Measurements from ENCODE around the gene SYK. TPM values are rescaled to one million over a fixed set of nuclear protein-coding genes. Genes with fewer than 3 reads are reported as not detected.

Gene SYK
- total RNA-seq, 2 donors from 2014 or later = 2.5 to 6.0 TPM

- H3K4me3 ChIP-seq (ENCODE audit: low read length) = no peak overlapping the region
- no peak for DNase-seq
- no peaks in the 10 kb centered on the region for H3K36me3 ChIP-seq (ENCODE audit: control insufficient read depth, insufficient read depth, low read length)
- H3K4me1 Mint-ChIP-seq = peaks cover 16% of the 10 kb centered on the region
- no peaks in the 10 kb centered on the region for H3K9me3 Mint-ChIP-seq
- no peak overlapping the region for H3K4me3 Mint-ChIP-seq
- TF ChIP-seq CTCF (conservative IDR thresholded peaks at IDR 0.05) = no peak
- H3K9ac ChIP-seq (ENCODE audit: extremely low read depth, low read length, poor library complexity, severe bottlenecking) = no peak overlapping the region
- 79% methylated on average over 1 of the region's 2 CpGs; no CpG with 5 or more reads in 1 of the 2 experiments for whole genome bisulfite sequencing, 2 experiments (ENCODE audit: insufficient coverage in 1 of 2, insufficient read length in 1 of 2)
- peaks cover 14% of the 10 kb centered on the region for H3K27me3 Mint-ChIP-seq (ENCODE audit: insufficient read depth)
- H3K4me1 ChIP-seq (ENCODE audit: control insufficient read depth, insufficient read depth, low read length) = peaks cover 4% of the 10 kb centered on the region
- no peaks in the 10 kb centered on the region for H3K36me3 Mint-ChIP-seq (ENCODE audit: low read depth)
- no peak overlapping the region for H3K27ac ChIP-seq (ENCODE audit: low read depth, low read length)
- peaks cover 11% of the 10 kb centered on the region for H3K9me3 ChIP-seq (ENCODE audit: control insufficient read depth, low read length)
- no peaks in the 10 kb centered on the region for H3K27me3 ChIP-seq (ENCODE audit: control insufficient read depth, insufficient read depth, low read length, poor library complexity, severe bottlenecking)
- no peak overlapping the region for H3K27ac Mint-ChIP-seq
Measured at GRCh38 chr9:90946982-90947381, 145.4 kb downstream of the SYK start.

Other genes with a start within 250 kb of the SYK start
- under 1 TPM in 1 of 2 donors, not detected in 1; 0.07 TPM for gene DIRAS2, start 159.0 kb upstream of the SYK start, total RNA-seq

Measured in endodermal cell (in vitro differentiated cells).